GM21423 (cell line): ENCODE measurements around the gene USP24.
A peak's percentile ranks its signal among the peaks of the same experiment; 100 is the strongest.
"Not testable (repeated sequence)": the region's sequence is repeated elsewhere in the genome, so short reads cannot be mapped to it uniquely, and the experiment has no call there.

Source experiments
- ATAC-seq: cut with Tn5 transposase; IDR thresholded peaks from one replicate; pipeline ENCODE4 v1.9.1; 2021; ENCODE audit warnings: mild to moderate bottlenecking, moderate library complexity; ENCODE audit not compliant: unreplicated experiment

Gene USP24

DNA sequence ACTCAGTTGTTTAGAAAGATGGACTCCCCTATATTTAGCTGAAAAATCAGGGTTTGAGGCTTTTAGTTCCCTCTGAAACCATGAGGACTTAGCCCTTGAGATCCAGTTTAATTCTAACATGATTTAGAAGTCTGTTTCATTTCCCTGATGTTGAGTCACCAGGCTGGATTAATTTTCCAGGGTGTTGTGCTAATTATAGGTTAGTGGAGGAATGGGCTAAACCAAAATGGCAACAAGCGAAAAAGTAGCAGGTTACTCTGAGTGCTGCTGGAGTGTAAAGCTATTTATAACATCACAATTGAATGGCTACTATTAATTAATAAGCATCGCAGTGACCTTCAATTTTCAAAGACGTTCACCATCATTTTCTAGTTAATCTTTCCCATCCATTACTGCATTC is 15.5 kb upstream of the USP24 start:
- no peak for ATAC-seq

DNA sequence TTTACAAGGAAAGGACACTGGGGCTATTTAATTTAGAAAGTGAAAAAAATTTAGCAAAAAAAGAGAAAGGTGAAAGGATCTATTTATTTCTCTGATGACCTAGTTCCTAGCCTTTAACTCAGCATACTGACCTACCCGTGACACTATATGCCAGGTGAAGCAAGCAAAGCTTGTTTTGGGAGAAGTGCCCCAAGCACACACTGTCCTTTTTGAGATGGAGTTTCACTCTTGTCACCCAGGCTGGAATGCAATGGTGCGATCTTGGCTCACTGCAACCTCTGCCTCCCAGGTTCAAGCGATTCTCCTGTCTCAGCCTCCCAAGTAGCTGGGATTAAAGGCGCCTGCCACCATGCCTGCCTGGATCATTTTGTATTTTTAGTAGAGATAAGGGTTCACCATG is 14.6 kb upstream of the USP24 start:
- not testable (repeated sequence) for ATAC-seq

DNA sequence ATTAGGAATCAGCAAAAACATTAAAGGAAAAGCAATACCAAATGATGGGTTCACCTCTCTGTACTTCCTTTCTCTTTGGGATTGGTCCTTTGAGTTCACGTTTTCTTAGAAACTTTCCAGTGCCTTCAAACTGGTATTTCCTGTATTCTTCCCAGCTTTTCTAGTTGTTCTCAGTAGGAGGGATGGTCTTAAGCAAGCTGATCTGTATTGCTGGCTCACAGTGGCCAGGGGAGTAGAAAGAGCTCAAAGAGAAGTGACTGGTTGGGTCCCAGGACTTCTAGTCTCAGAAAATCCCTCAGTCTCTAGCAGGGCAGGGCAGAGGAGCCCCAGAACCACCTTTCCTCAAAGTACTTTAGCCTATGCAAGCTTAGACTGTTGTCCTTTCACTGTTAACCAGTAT is 10.1 kb upstream of the USP24 start:
- no peak for ATAC-seq

DNA sequence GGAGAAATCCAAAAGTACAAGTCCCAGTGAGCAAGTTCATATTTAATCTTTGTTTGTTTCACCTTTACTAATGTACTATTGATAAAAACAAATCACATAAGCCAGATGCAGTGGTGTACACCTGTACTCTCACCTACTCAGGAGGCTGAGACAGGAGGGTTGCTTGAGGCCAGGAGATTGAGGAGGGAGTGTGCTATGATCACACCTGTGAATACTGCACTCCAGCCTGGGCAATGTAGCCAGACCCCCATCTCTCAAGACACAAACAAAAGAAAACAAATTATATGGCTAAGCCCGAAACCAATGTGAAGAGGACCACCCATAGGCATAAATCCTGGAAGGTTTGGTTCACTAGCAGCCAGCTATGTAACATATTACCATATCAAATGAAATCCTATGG is 9.6 kb upstream of the USP24 start:
- ATAC-seq = no peak

DNA sequence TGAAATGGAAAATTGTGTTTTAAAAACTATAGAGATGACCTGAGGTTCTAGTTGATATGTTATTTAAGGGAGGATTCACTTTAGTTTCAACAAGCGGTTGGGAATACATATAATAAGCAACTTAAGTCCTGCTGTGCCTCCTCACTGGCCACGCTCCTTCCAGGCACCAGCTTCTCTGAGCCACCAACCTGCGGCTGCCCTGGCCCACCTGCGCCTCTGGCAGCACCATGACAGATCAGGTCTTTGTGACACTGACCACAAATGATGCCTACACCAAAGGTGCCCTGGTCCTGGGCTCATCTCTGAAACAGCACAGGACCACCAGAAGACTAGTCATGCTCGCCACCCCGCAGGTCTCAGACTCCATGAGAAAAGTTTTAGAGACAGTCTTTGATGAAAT is 7.0 kb upstream of the USP24 start:
- ATAC-seq = no peak

DNA sequence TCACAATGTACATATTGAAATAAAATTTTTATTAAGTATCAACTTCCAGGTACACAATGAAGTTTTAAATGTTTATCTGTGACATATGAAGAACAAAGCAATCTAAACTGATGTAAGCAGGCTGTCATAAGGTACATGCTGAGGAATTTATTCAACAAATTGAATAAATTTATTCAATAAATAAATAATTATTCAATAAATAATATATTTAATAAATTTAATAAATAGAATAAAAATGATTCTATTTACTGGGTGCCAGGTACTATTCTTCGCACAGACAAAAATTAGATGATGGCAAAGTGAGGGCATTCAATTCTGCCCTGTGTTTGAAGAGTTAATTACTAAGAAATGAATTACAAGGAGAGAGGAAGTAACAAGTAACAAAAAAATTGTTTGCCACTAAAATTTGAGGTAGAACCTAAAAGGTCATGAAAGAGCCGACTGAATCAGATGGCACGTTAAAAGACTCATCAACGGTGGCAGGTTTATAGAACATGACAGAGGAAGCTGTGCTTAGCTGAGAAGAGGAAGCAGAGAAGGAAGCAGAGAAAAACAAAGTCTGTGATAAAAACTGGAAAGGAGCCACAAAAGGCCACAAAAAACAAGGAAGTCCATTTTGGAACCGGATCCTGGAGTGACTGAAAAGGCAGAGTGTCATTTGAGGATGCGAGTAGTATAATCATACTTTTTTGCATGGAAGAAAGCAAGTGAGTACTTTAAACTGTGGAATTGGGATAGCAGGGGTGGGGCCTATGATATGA is 2.2 kb upstream of the USP24 start:
- no peak for ATAC-seq

DNA sequence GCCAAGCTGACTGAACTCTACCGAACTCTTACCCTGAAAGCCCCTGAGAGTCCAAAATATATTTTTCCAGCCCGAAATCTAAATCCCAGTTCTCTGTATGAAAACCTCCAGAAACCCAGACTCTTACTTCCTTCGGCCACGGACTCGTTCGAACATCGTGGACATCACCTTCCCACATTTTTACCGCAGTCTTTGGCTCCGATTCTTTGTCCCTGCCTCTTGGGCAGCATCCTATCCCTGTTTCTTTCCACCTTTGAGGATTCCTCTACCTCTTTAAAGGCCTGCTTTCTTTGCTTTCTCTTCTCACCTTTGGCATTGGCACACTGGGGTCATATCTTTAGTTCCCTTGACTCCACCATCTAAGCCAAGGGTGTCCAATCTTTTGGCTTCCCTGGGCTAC is 932 bp upstream of the USP24 start:
- ATAC-seq = no peak

DNA sequence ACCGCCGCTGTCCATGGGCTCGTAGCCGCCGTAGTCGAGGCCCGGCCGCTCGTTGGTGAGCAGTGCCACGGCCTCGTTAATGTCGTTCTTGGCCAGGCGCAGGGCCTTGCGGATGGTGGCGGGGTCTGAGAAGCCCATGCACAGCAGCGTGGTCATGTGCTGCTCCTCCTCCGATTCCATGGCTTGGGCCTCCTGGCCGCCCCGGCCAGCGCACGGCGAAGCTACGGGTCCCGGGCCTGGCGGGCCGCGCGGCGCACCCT is 300 bp downstream of the USP24 start:
- peak; percentile 13 for ATAC-seq

DNA sequence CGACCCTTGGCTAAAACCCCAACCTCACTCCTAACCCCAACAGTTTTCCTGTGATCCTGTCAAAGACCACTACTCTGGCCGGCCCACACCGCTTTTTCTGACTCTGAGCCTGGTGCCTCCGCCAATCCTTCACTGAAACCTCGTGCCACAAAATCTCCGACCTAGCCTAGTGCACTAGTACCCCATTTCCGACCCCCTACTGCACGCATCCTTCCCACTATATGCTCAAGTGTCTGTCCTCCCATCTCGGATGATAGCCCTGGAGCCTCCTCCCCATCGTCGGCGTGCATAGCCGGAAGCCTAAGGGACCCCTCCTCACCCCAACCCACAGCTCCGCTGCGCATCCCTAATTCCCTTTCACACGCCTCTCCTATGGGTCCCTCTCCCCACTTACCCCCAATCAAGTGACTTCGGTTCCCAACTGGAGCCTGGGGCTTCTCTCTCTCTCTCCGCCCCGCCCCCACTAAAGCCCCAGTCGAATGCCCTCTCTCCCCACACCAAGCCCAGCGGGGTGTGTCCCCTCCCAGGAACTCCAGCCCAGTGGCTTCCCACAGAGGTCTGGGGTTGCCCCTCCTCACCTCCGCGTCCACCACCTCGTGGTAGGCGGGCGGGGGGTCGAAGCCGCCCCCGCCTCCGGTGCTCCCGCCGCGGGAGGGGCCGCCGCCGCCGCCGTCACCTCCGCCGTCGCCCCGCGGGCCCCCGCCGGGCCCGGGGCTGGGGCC is 791 bp downstream of the USP24 start:
- ATAC-seq = peak; percentile 22

DNA sequence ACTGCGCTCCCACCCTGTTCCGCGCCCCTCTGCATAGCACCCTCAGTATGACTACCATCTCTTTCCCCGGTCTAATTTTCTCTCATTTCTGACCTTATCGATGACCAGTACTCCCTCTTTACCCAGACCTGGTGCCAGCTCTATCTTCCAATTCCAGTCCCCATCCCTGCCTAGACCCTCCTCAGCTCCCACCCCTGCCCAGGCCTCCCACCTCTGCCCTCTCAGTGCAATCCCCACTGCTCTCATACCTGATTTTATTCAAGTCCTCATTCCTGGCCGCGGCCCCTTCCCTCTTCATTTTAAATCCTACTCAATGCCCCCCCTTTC is 1.3 kb downstream of the USP24 start:
- no peak for ATAC-seq

DNA sequence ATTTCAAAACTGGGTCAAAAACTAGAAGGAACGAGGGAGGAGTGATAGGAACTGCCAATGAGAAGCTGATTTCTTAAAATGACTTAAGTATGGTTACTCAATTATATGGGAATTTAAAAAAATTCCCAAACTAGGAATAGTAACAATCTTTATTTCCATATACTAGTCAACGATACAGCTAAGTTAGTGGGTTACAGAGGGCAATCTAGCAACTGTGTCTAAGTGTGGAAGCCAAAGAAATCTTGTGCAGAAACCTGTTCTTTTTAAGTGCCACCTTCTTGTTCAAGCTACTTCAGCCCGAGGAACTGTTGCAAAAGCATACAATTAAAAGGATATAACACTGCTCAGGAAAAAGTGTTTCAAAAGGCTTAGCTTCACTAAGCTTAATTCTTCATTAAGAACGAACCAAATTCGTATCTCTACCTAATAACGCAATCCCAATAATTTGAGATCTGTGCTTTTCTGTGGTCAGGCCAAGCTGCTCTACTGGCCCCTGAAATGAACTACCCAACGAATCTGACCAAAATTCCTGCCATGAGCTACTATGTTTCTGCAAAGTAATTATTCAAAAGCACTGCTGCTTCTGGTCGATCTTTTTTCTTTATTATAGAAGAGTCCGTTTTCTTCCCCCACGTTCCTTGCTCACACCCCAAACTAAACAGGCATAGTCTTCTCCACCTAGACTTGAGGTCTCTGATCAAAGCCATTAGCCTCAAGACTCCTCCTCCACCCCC is 1.8 kb downstream of the USP24 start:
- no peak for ATAC-seq

DNA sequence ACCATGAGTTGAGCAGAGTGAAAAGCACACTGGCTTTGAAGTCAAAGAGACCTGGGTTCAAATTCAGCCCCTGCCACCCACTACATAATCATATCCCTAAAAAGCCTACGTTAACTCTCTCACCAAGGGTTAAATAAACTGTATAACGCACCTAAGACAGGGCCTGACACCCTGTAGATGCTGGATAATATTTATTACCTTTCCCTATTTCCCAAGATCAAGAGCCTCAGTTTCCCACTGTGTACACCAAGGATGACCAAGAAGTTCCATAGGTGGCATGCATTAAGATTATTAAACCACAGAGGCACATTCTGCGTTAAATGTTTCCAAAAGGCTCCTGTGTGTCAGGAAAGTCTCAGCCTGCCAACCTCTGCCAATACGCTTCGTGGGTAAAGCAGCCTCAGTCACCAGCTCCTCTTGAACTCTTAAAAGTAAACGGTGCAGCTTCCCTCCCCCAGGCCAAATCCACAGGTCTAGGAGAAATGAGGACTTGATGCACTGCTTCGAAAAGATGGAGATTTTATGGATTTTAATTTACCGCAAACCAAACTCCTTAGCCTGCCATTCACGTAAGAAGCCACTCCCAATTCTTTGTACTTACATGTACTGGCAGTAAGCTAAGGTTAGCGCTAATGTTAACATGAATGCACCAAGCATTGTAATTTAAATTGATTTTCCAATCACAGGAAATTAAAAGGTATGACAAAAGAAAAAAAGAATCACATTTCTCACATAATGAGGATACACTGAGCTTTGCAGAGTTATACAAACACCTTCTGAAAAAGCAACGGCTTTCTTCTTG is 2.6 kb downstream of the USP24 start:
- no peak for ATAC-seq

DNA sequence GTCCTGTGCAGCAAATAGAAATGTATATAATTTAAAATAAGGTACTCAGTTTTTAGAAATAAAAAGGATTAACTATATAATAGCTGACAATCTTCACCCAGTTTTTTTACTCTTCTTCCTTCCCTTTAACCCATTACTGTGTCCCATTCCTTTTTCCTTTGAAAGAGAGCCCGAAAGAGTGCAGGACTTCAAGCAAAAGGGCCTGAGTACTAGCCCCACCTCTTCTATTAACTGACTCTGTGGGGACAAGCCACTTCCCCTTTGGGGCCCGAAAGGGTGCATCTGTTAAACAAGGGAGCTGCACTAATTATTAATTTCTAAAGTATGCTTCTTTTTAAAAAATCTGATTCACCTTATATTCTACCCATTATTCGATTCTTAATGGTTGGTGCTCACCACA is 3.3 kb downstream of the USP24 start:
- ATAC-seq = peak; percentile 34

DNA sequence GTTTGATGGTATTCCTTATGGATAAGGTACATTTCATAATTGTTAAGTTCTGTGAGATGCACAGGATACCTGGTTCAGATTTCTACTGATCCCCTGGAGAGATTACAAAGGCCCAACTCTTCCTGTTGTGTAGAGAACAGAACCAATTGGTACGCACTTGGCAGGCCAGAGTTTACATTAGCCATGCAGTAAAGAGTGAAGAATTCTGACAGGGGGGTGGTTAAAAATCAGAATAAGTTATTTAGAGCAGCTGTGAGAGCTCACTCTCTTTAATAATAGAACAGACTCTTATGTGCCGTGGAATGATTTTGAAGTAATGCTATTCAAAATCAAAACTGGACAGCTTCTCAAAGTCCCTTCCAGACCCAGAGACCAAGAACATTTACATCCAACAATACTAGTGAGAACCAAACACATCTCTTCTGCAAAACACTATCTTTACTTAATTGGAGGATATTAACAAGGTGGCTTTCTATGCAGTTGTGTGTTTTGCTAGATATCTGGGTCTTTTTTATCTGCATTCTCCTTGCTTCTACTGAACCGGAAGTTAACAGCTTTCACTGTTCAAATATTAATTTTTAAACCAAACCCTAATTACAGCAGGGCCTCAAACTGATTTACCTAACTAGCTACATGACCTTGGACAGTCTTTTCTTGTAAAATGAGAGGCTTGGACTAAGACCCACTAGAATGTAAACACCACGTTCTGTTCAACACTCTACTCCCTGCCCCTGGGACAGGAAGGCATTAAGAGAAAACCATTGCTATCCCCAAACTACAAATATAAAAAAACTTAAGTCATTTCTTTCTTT is 4.0 kb downstream of the USP24 start:
- peak; percentile 28 for ATAC-seq

DNA sequence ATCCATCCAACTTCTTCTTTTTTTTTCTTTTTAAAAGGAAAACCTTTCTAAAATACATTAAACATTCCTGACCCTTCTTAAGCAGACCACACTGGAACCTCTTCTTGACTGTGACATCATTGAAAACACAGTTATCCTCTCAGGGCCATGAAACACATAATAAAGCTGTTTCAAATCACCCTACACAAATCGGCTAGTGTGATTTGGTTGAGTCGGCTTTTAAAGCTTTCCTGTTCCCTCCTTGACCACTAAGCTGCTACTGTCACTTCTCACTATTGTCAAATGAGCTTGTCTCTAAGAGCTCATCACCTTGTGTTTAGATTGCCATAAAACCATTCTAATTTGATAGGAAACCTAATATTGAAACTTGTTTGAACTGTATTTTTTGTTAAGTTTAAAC is 5.9 kb downstream of the USP24 start:
- no peak for ATAC-seq

DNA sequence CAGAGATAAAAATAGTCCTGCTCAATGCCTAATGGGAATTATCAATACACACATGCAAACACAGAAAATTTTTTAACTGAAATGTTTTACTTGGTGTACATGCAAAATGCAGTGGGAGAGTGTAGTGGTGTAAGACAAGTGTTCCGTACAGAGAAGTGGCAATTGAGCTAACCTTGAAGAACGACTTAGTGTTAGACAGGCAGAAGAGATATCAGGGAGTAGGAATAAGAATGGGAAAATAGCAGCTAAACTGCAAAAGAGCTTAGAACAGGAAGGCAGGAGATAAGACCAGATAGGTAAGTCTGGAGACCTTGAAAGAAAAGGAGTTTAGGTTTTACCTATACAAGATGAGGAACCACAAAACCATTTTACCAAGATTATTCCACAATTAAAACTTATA is 9.0 kb downstream of the USP24 start:
- no peak for ATAC-seq

DNA sequence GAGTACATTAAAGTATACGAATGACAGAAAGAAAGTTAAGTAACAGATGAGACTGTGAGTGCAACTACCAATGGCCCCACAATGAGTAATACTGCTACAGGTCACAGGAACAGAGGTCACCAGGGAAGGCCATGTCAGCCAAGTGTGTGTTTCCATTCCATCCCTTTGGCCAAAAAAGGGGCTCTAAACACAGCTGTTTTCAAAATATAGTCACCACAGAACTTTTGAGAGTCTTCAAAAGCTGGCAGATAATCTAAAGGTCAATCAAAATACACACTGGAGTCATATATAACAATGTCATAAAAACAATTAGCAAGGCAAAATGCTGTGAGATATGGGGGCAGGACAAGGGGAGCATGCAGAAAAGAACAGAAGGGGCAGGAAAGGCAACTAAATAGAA is 10.2 kb downstream of the USP24 start:
- peak; percentile 75 for ATAC-seq

DNA sequence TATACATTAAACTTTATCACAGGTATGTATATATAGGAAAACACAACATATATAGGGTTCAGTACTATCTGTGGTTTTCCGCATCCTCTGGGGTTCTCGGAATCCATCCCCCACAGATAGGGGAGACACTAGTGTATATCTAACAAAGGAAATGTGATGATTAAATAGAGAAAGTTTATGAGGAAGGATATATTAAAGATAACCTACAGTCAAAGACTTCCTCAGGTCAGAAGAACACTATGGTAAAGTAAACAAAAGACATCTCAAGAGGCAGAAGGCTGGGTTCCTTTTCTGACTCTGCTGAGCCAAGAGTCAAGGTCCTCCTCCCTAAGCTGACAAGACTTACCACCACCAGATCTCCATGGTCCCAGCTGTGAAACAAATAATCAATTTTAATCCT is 12.1 kb downstream of the USP24 start:
- ATAC-seq = no peak

DNA sequence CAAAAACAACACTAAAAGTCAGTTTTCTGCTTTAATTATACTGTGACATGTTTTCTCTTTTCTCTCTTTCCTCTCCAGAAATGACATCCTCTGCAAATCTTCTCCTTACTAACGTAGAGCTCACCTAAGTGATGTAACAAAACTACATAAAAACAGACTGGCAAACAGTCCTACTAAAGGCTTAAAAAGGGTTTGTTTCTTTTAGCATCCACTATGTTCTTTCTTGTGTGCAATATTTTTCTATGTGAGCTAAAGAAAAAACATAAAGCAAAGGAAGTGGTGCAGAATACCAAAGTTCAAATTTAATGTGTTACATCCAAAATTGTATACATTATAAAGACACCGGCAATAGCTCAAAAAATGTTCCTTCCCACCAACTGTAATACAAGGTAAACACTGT is 14.5 kb downstream of the USP24 start:
- no peak for ATAC-seq

DNA sequence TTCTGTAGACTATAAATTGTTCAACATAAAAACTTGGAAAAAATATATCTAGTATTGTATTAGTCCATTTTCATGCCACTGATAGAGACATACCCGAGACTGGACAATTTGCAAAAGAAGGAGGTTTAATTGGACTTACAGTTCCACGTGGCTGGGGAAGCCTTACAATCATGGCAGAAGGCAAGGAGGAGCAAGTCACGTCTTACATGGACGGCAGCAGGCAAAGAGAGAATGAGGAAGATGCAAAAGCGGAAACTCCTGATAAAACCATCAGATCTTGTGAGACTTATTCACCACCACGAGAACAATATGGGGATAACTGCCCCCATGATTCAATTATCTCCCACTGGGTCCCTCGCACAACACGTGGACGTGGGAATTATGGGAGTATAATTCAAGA is 15.4 kb downstream of the USP24 start:
- ATAC-seq = not testable (repeated sequence)

DNA sequence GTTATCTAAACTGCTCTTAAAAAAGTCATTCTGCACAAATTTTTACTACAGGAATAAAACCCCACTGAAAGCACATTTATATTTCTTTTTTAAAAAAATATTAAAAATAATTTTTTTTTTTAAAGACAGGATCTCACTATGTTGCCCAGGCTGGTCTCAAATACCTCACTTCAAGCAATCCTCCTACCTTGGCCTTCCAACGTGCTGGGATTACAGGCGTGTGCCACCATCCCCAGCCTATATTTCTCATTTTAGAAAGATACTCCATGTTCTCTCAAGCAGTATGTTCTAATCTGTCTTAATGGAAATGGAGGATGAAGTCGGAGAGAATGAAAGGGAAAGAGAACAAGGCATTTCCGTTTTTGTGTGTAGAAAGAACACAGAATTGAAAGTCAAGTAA is 17.1 kb downstream of the USP24 start:
- ATAC-seq = no peak
